BLaER1 (cell line): ENCODE results near the gene BRD2.

Experiments
- H3K27ac ChIP-seq: shearing (Covaris generic); formaldehyde crosslinking; 2 replicates; pipeline ENCODE4 v1.8.1; 2022
- H3K27me3 ChIP-seq: shearing (Covaris generic); formaldehyde crosslinking; 2 replicates; pipeline ENCODE4 v1.8.1; 2022
- H3K36me3 ChIP-seq: shearing (Covaris generic); formaldehyde crosslinking; 2 replicates; pipeline ENCODE4 v1.8.1; 2022
- H3K4me1 ChIP-seq: shearing (Covaris generic); formaldehyde crosslinking; 2 replicates; pipeline ENCODE4 v1.8.1; 2022
- H3K4me2 ChIP-seq: shearing (Covaris generic); formaldehyde crosslinking; 2 replicates; pipeline ENCODE4 v1.8.1; 2022
- H3K4me3 ChIP-seq: shearing (Covaris generic); formaldehyde crosslinking; 2 replicates; pipeline ENCODE4 v1.8.1; 2022
- H3K9ac ChIP-seq: shearing (Covaris generic); formaldehyde crosslinking; 2 replicates; pipeline ENCODE4 v1.8.1; 2022
- H3K9me3 ChIP-seq: shearing (Covaris generic); formaldehyde crosslinking; 2 replicates; pipeline ENCODE4 v1.8.1; 2022
- H4K20me1 ChIP-seq: shearing (Covaris generic); formaldehyde crosslinking; 2 replicates; pipeline ENCODE4 v1.8.1; 2022
- Cebpa-rat ChIP-seq: shearing (Covaris generic); IDR thresholded peaks from 2 replicates; pipeline ENCODE4 v1.8.1; 2022

The BRD2 gene

GRCh38 chr6:33018904-33019303 is 50.5 kb downstream of the BRD2 start:
- no peaks in the 10 kb centered on the region for H3K36me3 ChIP-seq
- H4K20me1 ChIP-seq: no peaks in the 10 kb centered on the region
- H3K9me3 ChIP-seq: no peaks in the 10 kb centered on the region
- peak overlapping the region; percentile 61 for H3K27ac ChIP-seq
- no peaks in the 10 kb centered on the region for H3K27me3 ChIP-seq
- TF ChIP-seq Cebpa-rat: no peak
- H3K4me3 ChIP-seq: peak overlapping the region; percentile 30; the same call in 1 of the 2 replicates
- peaks cover 52% of the 10 kb centered on the region for H3K4me1 ChIP-seq
- peak overlapping the region; percentile 65 for H3K9ac ChIP-seq
- H3K4me2 ChIP-seq: peak overlapping the region; percentile 80

- peak overlapping the region; percentile 61 for H3K27ac ChIP-seq
- no peaks in the 10 kb centered on the region for H3K27me3 ChIP-seq
These were observed 51.0 kb downstream of the BRD2 start for GRCh38 chr6:33019372-33019771.

GRCh38 chr6:33021917-33022316 is 53.5 kb downstream of the BRD2 start:
- Histone ChIP-seq H3K9ac (no peak overlapping the region), H3K4me3 (no peak overlapping the region), H3K4me2 (no peak overlapping the region), H3K4me1 (peaks cover 40% of the 10 kb centered on the region), H4K20me1 (no peaks in the 10 kb centered on the region), H3K27me3 (no peaks in the 10 kb centered on the region), H3K27ac (no peak overlapping the region), H3K9me3 (no peaks in the 10 kb centered on the region), H3K36me3 (no peaks in the 10 kb centered on the region)
- TF ChIP-seq Cebpa-rat: no peak

More at GRCh38 chr6:33019372-33019771, 51.0 kb downstream of the BRD2 start:
- no peak for TF ChIP-seq Cebpa-rat
- peak overlapping the region; percentile 30; the same call in 1 of the 2 replicates for H3K4me3 ChIP-seq
- no peaks in the 10 kb centered on the region for H3K9me3 ChIP-seq
- H3K36me3 ChIP-seq: no peaks in the 10 kb centered on the region
- H3K4me2 ChIP-seq: peak overlapping the region; percentile 80
- H3K4me1 ChIP-seq: peaks cover 52% of the 10 kb centered on the region
- peak overlapping the region; percentile 65 for H3K9ac ChIP-seq
- no peaks in the 10 kb centered on the region for H4K20me1 ChIP-seq

GRCh38 chr6:33023536-33023935 is 55.1 kb downstream of the BRD2 start:
- H3K4me1 ChIP-seq: peaks cover 36% of the 10 kb centered on the region
- no peak overlapping the region for H3K4me3 ChIP-seq
- H3K9ac ChIP-seq: no peak overlapping the region
- no peak for TF ChIP-seq Cebpa-rat
- H3K9me3 ChIP-seq: no peaks in the 10 kb centered on the region
- H4K20me1 ChIP-seq: no peaks in the 10 kb centered on the region
- H3K27ac ChIP-seq: no peak overlapping the region
- H3K27me3 ChIP-seq: no peaks in the 10 kb centered on the region
- no peaks in the 10 kb centered on the region for H3K36me3 ChIP-seq
- no peak overlapping the region for H3K4me2 ChIP-seq

- no peak overlapping the region for H3K4me3 ChIP-seq
- H3K9ac ChIP-seq: no peak overlapping the region
- H3K4me1 ChIP-seq: peaks cover 35% of the 10 kb centered on the region
- no peaks in the 10 kb centered on the region for H3K36me3 ChIP-seq
- TF ChIP-seq Cebpa-rat: no peak
- no peaks in the 10 kb centered on the region for H3K9me3 ChIP-seq
- H3K4me2 ChIP-seq: no peak overlapping the region
- no peak overlapping the region for H3K27ac ChIP-seq
- no peaks in the 10 kb centered on the region for H4K20me1 ChIP-seq
- no peaks in the 10 kb centered on the region for H3K27me3 ChIP-seq
These were observed 56.1 kb downstream of the BRD2 start for GRCh38 chr6:33024521-33024920.

- H4K20me1 ChIP-seq: no peaks in the 10 kb centered on the region
- H3K27me3 ChIP-seq: no peaks in the 10 kb centered on the region
- peak overlapping the region; percentile 48 for H3K9ac ChIP-seq
- no peak overlapping the region for H3K4me3 ChIP-seq
- peak overlapping the region; percentile 93 for H3K27ac ChIP-seq
- H3K9me3 ChIP-seq: no peaks in the 10 kb centered on the region
- H3K4me2 ChIP-seq: peak overlapping the region; percentile 70
- no peaks in the 10 kb centered on the region for H3K36me3 ChIP-seq
- no peak for TF ChIP-seq Cebpa-rat
- H3K4me1 ChIP-seq: peaks cover 44% of the 10 kb centered on the region
These were observed 59.9 kb downstream of the BRD2 start for GRCh38 chr6:33028220-33028849.

- no peak overlapping the region for H3K4me3 ChIP-seq
- H3K4me2 ChIP-seq: peak overlapping the region; percentile 74
These were observed 61.2 kb downstream of the BRD2 start for GRCh38 chr6:33029328-33030184.

GRCh38 chr6:33030245-33030644 is 61.9 kb downstream of the BRD2 start:
- no peak for TF ChIP-seq Cebpa-rat
- Histone ChIP-seq H3K9me3 (peaks cover 11% of the 10 kb centered on the region), H3K36me3 (no peaks in the 10 kb centered on the region), H4K20me1 (no peaks in the 10 kb centered on the region), H3K4me2 (peak overlapping the region; percentile 74), H3K4me3 (no peak overlapping the region), H3K9ac (peak overlapping the region; percentile 71), H3K4me1 (peaks cover 44% of the 10 kb centered on the region), H3K27me3 (no peaks in the 10 kb centered on the region), H3K27ac (peak overlapping the region; percentile 93)

More at GRCh38 chr6:33029328-33030184, 61.2 kb downstream of the BRD2 start:
- Histone ChIP-seq H4K20me1 (no peaks in the 10 kb centered on the region), H3K27me3 (no peaks in the 10 kb centered on the region), H3K36me3 (no peaks in the 10 kb centered on the region), H3K9me3 (peaks cover 4% of the 10 kb centered on the region), H3K4me1 (peaks cover 44% of the 10 kb centered on the region), H3K9ac (peak overlapping the region; percentile 71), H3K27ac (peak overlapping the region; percentile 93)
- TF ChIP-seq Cebpa-rat: no peak
